H1 (cell line): ENCODE data around the gene HYAL1. TPM values are rescaled to one million over a fixed set of nuclear protein-coding genes. Genes with fewer than 3 reads are reported as not detected.

Source experiments
- CTCF ChIA-PET: fragments of 300-600 bp; sonication (Branson Sonifier 250); formaldehyde crosslinking; loops from one replicate; lab custom pipeline; 2021; ENCODE audit not compliant: partially characterized antibody; lab: Charles Lee
- POLR2A ChIA-PET: fragments of 300-600 bp; sonication (Branson Sonifier 250); formaldehyde crosslinking; loops from one replicate; lab custom pipeline; 2021; ENCODE audit warnings: inconsistent platforms; ENCODE audit not compliant: partially characterized antibody; lab: Charles Lee
- DNase-seq, 2 experiments: peaks; one replicate each; pipeline versions ENCODE4 v3.0.0 to v3.0.0-alpha.2; 2010 to 2022; ENCODE audit warnings: low spot score in 2 of 2, low read depth in 1 of 2, mixed read lengths in 1 of 2
- FAIRE-seq: peaks from 2 replicates; lab custom pipeline; 2011; peaks lifted over from hg19 to GRCh38; lab: Jason Lieb, UNC
- H2AFZ ChIP-seq: 2 replicates; pipeline ENCODE4 v1.8.1; 2012; ENCODE audit warnings: low read length, inconsistent platforms
- H2AK5ac ChIP-seq: 2 replicates; pipeline ENCODE4 v1.6.1; 2013; ENCODE audit warnings: low read depth, low read length
- H2BK120ac ChIP-seq: replicated peaks from 2 replicates; pipeline ENCODE3; 2013; ENCODE audit warnings: low read depth, low read length, inconsistent platforms
- H2BK12ac ChIP-seq: 2 replicates; pipeline ENCODE4 v1.6.1; 2013; ENCODE audit warnings: low read depth, low read length
- H2BK15ac ChIP-seq: 2 replicates; pipeline ENCODE4 v1.6.1; 2013; ENCODE audit warnings: low read length
- H2BK20ac ChIP-seq: 2 replicates; pipeline ENCODE4 v1.6.1; 2013; ENCODE audit warnings: low read length
- H2BK5ac ChIP-seq: 2 replicates; pipeline ENCODE4 v1.6.1; 2013; ENCODE audit warnings: low read depth, low read length
- H3K14ac ChIP-seq: 2 replicates; pipeline ENCODE4 v1.6.1; 2013; ENCODE audit warnings: inconsistent platforms; ENCODE audit not compliant: insufficient read length
- H3K18ac ChIP-seq: 2 replicates; pipeline ENCODE4 v1.6.1; 2013; ENCODE audit warnings: low read length; ENCODE audit errors: extremely low read depth
- H3K23ac ChIP-seq: 2 replicates; pipeline ENCODE4 v1.6.1; 2013; ENCODE audit warnings: inconsistent platforms; ENCODE audit not compliant: insufficient read length
- H3K23me2 ChIP-seq: 2 replicates; pipeline ENCODE4 v1.6.1; 2013; ENCODE audit warnings: low read depth, low read length
- H3K27ac ChIP-seq: 2 replicates; pipeline ENCODE4 v1.6.1; 2011; ENCODE audit warnings: low read depth, low read length, inconsistent platforms
- H3K27me3 ChIP-seq, 4 experiments: replicated peaks in 1 of 4; 1 replicate in 1 of 4; 2 replicates in 3 of 4; pipeline versions ENCODE4 v1.6.1 to v1.8.1; 2011 to 2013; ENCODE audit warnings: low read length in 3 of 4, mild to moderate bottlenecking in 3 of 4, inconsistent platforms in 2 of 4, mixed read lengths in 2 of 4, moderate library complexity in 1 of 4; ENCODE audit not compliant: control insufficient read depth in 3 of 4, insufficient read depth in 3 of 4; ENCODE audit errors: extremely low read depth in 1 of 4
- H3K36me3 ChIP-seq, 4 experiments: 2 replicates each; pipeline versions ENCODE4 v1.6.1 to v1.8.1; 2011 to 2013; ENCODE audit warnings: mild to moderate bottlenecking in 4 of 4, low read length in 3 of 4, moderate library complexity in 2 of 4, control low read depth in 1 of 4, inconsistent platforms in 1 of 4; ENCODE audit not compliant: insufficient read depth in 4 of 4, control insufficient read depth in 2 of 4
- H3K4ac ChIP-seq: replicated peaks from 2 replicates; pipeline ENCODE3; 2013; ENCODE audit warnings: low read length, low read depth, mixed read lengths, inconsistent platforms; ENCODE audit not compliant: insufficient read length
- H3K4me1 ChIP-seq, 4 experiments: replicated peaks in 1 of 4; 1 replicate in 1 of 4; 2 replicates in 3 of 4; pipeline versions ENCODE4 v1.6.1 to v1.8.1; 2011 to 2013; ENCODE audit warnings: low read length in 3 of 4, inconsistent platforms in 2 of 4, mixed read lengths in 1 of 4; ENCODE audit not compliant: insufficient read depth in 4 of 4, control insufficient read depth in 3 of 4
- H3K4me2 ChIP-seq, 2 experiments: 2 replicates each; pipeline versions ENCODE4 v1.6.1 to v1.8.1; 2011 to 2013; ENCODE audit warnings: low read depth in 2 of 2, low read length in 2 of 2, control low read depth in 1 of 2, inconsistent platforms in 1 of 2, mild to moderate bottlenecking in 1 of 2; ENCODE audit not compliant: insufficient read depth in 1 of 2
- H3K4me3 ChIP-seq, 4 experiments: fragments of 200-600, 300-600 bp in 1 of 4; sonication (generic), shearing (Covaris generic), sonication (Bioruptor Twin) in 1 of 4; 2 replicates each; pipeline versions ENCODE4 v1.5.1 to v1.8.1; 2011 to 2016; ENCODE audit warnings: low read length in 4 of 4, low read depth in 3 of 4, control low read depth in 2 of 4, inconsistent platforms in 2 of 4, mild to moderate bottlenecking in 2 of 4, mixed read lengths in 1 of 4, moderate library complexity in 1 of 4; ENCODE audit not compliant: insufficient read depth in 2 of 4; ENCODE audit errors: extremely low read depth in 1 of 4
- H3K56ac ChIP-seq: replicated peaks from 2 replicates; pipeline ENCODE3; 2013; ENCODE audit warnings: low read depth, mild to moderate bottlenecking, mixed read lengths, low read length, inconsistent platforms; ENCODE audit not compliant: insufficient read length
- H3K79me1 ChIP-seq: 2 replicates; pipeline ENCODE4 v1.6.1; 2013; ENCODE audit warnings: low read depth, low read length, control low read depth
- H3K79me2 ChIP-seq, 2 experiments: 2 replicates each; pipeline versions ENCODE4 v1.6.1 to v1.8.1; 2012 to 2013; ENCODE audit warnings: low read length in 2 of 2, mild to moderate bottlenecking in 2 of 2, inconsistent platforms in 1 of 2; ENCODE audit not compliant: insufficient read depth in 2 of 2, control insufficient read depth in 1 of 2
- H3K9ac ChIP-seq, 4 experiments: replicated peaks in 1 of 4; 1 replicate in 1 of 4; 2 replicates in 3 of 4; pipeline versions ENCODE4 v1.6.1 to v1.8.1; 2011 to 2013; ENCODE audit warnings: low read depth in 3 of 4, low read length in 3 of 4, control low read depth in 2 of 4, mild to moderate bottlenecking in 2 of 4, moderate library complexity in 2 of 4, inconsistent platforms in 1 of 4; ENCODE audit errors: extremely low read depth in 1 of 4
- H3K9me3 ChIP-seq, 2 experiments: 2 replicates each; pipeline versions ENCODE4 v1.6.1 to v1.8.1; 2012 to 2013; ENCODE audit warnings: mild to moderate bottlenecking in 2 of 2, moderate library complexity in 2 of 2, control low read depth in 1 of 2, inconsistent platforms in 1 of 2, low read depth in 1 of 2, low read length in 1 of 2, mixed read lengths in 1 of 2; ENCODE audit not compliant: insufficient read depth in 2 of 2
- H4K20me1 ChIP-seq, 2 experiments: replicated peaks in 1 of 2; 2 replicates each; pipeline versions ENCODE3 to v1.8.1; 2011 to 2013; ENCODE audit warnings: inconsistent platforms in 2 of 2, low read length in 2 of 2, mild to moderate bottlenecking in 1 of 2; ENCODE audit not compliant: insufficient read depth in 2 of 2, control insufficient read depth in 1 of 2
- H4K5ac ChIP-seq: 2 replicates; pipeline ENCODE4 v1.6.1; 2013; ENCODE audit warnings: low read length, low read depth, mixed read lengths, inconsistent platforms; ENCODE audit not compliant: insufficient read length
- H4K8ac ChIP-seq: 2 replicates; pipeline ENCODE4 v1.8.0; 2013; ENCODE audit warnings: mild to moderate bottlenecking, moderate library complexity, low read length, inconsistent platforms; ENCODE audit not compliant: insufficient read depth; ENCODE audit errors: extremely low read depth
- H4K91ac ChIP-seq: replicated peaks from 2 replicates; pipeline ENCODE3; 2013; ENCODE audit warnings: low read length, mixed read lengths, inconsistent platforms; ENCODE audit not compliant: insufficient read length
- KDM4A ChIP-seq: IDR thresholded peaks from one replicate; pipeline ENCODE4 v1.7.1; 2012; ENCODE audit warnings: low read depth, mild to moderate bottlenecking, moderate library complexity, low read length, inconsistent platforms; ENCODE audit not compliant: severe bottlenecking
- RAD21 ChIP-seq, 2 experiments: IDR thresholded peaks in 1 of 2; conservative IDR thresholded peaks in 1 of 2; 2 replicates each; pipeline ENCODE4 v1.6.1; 2011; ENCODE audit warnings: low read depth in 2 of 2, low read length in 2 of 2, improper control_type of control experiment in 1 of 2, inconsistent platforms in 1 of 2, mild to moderate bottlenecking in 1 of 2, moderate library complexity in 1 of 2
- SIN3A ChIP-seq, 2 experiments: IDR thresholded peaks in 1 of 2; conservative IDR thresholded peaks in 1 of 2; 2 replicates each; pipeline ENCODE4 v1.6.1; 2011 to 2012; ENCODE audit warnings: low read length in 2 of 2, improper control_type of control experiment in 1 of 2, low read depth in 1 of 2, mild to moderate bottlenecking in 1 of 2
- SRF ChIP-seq: IDR thresholded peaks from 2 replicates; pipeline ENCODE4 v1.6.1; 2011; ENCODE audit warnings: mild to moderate bottlenecking, low read depth, low read length, moderate library complexity
- WGBS, 2 experiments: shearing (Covaris generic) in 1 of 2; methylation state at CpG; one replicate each; pipeline versions ENCODE4 v1.1.6 to v1.1.7; 2013 to 2015; ENCODE audit warnings: low lambda C conversion rate in 2 of 2, mixed read lengths in 2 of 2, inconsistent platforms in 1 of 2, low coverage in 1 of 2, missing lambda C conversion rate in 1 of 2; ENCODE audit not compliant: insufficient replicate concordance in 2 of 2, insufficient coverage in 1 of 2, insufficient read length in 1 of 2; ENCODE audit errors: extremely low coverage in 1 of 2, missing lambda C conversion rate in 1 of 2; 5-methylcytosine and 5-hydroxymethylcytosine counted together
- polyA plus RNA-seq, 7 experiments: library from polyadenylated mRNA; depleted of rRNA in 3 of 7; stranded (reverse) in 5 of 7; unstranded in 2 of 7; fragments of >200 nt in 5 of 7; fragments of 200-250 nt in 2 of 7; gene quantifications; 1 replicate in 5 of 7; 2 replicates in 1 of 7; 4 replicates in 1 of 7; pipeline versions ENCODE4 v1.2.1 to v1.2.3, GENCODE V29; 2011 to 2013; ENCODE audit warnings: missing spikeins in 2 of 7, mixed read lengths in 2 of 7
- total RNA-seq: library from RNA; stranded (reverse); fragmentation: NEBNext Ultra II Directional; extraction: Animal tissue kit (Norgen Biotek cat#: 25700); gene quantifications from 2 replicates; pipeline ENCODE4 v1.2.1, GENCODE V29; 2021
- TF ChIP-seq, protein P1 (sequence below): IDR thresholded peaks from 2 replicates; pipeline ENCODE4 v1.6.1; 2012; ENCODE audit warnings: low read length, inconsistent platforms
- TF ChIP-seq, protein P2 (sequence below): IDR thresholded peaks from 2 replicates; pipeline ENCODE4 v1.6.1; 2012; ENCODE audit warnings: inconsistent platforms
- TF ChIP-seq, protein P3 (sequence below): IDR thresholded peaks from 2 replicates; pipeline ENCODE4 v1.6.1; 2011; ENCODE audit warnings: low read depth, mild to moderate bottlenecking, low read length; ENCODE audit not compliant: insufficient read depth

The HYAL1 gene
- total and polyA plus RNA-seq, 2 of the 8 experiments (the other 6 are each of a cell fraction or from before 2014, with no cell fraction given), result 2.0 to 5.4 TPM

DNA sequence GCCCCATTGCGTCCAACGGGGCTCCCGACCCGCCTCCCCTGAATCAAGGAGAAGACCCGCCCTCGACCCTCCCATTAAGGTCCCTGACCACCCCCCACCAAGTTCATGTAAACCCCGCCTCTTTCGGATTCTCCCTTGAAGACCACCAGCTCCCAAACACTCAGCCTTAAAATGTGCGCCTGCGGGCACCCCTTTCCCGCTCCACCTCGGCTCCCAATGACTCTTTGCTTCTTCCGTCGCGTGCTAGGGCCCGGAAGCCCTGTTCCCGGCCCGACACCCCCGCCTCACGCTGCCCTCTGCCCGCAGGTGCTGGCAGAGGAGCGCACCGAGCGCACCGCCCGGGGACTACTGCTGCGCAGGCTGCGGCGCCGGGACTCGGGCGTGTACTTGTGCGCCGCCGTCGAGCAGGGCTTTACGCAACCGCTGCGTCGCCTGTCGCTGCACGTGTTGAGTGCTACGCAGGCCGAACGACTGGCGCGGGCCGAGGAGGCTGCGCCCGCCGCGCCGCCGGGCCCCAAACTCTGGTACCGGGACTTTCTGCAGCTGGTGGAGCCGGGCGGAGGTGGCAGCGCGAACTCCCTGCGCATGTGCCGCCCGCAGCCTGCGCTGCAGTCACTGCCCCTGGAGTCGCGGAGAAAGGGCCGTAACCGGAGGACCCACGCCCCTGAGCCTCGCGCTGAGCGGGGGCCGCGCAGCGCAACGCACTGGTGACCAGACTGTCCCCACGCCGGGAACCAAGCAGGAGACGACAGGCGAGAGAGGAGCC lies 27.2 kb downstream of the HYAL1 start:
- DNase-seq (peak in 1 of 2 experiments; percentile 78), FAIRE-seq (no peak)
- no peaks in the 10 kb centered on the region for H3K79me1 ChIP-seq
- peaks cover 27 to 54% (median 43%) of the 10 kb centered on the region in 4 experiments for H3K27me3 ChIP-seq
- H4K8ac ChIP-seq, result peak overlapping the region; percentile 87; the same call in 1 of the 2 replicates
- no peak overlapping the region for H4K5ac ChIP-seq
- H3K27ac ChIP-seq, result no peak overlapping the region
- WGBS, 2 experiments, result 50% methylated on average over 55 of the region's 79 CpGs; no CpG with 5 or more reads in 1 of the 2 experiments
- H4K20me1 ChIP-seq, result no peaks in the 10 kb centered on the region
- H3K4me1 ChIP-seq, result peaks cover 0 to 13% (median 10%) of the 10 kb centered on the region in 4 experiments; a peak in 5 of 7 replicates
- H3K18ac ChIP-seq, result no peak overlapping the region; the same call in 1 of the 2 replicates
- no peaks in the 10 kb centered on the region; a peak in 1 of 4 replicates for H3K9me3 ChIP-seq
- H3K23me2 ChIP-seq, result peaks cover 2% of the 10 kb centered on the region; the same call in 1 of the 2 replicates
- 0 out of 2 replicates have a peak overlapping the region, but pooled peaks have one; percentile 39 for H2AK5ac ChIP-seq
- CTCF ChIA-PET, result interaction anchor here (1.4 to 53.5 kb wide), 10 partner anchors 14 to 91 kb away, joined by 4 to 2149 read pairs (median 12); partner anchors contain the start of genes GNAI2, GNAT1, HYAL2 and IFRD2
- no peak overlapping the region for H3K23ac ChIP-seq
- no peaks in the 10 kb centered on the region for H3K79me2 ChIP-seq
- peak overlapping the region; percentile 14 to 61 (median 22); a peak in 6 of 8 replicates for H3K4me3 ChIP-seq
- H2BK20ac ChIP-seq, result no peak overlapping the region
- H3K4ac ChIP-seq, result no peak overlapping the region
- H2BK5ac ChIP-seq, result no peak overlapping the region
- H3K14ac ChIP-seq, result no peak overlapping the region
- H3K4me2 ChIP-seq, result peak overlapping the region; percentile 53 to 86
- H2BK12ac ChIP-seq, result no peak overlapping the region
- no peak overlapping the region for H4K91ac ChIP-seq
- no peak overlapping the region for H2AFZ ChIP-seq
- no peak overlapping the region for H2BK120ac ChIP-seq
- no peak overlapping the region for H2BK15ac ChIP-seq
- POLR2A ChIA-PET, result interaction anchor here (0.8 to 9.6 kb wide), 13 partner anchors 9 to 63 kb away, joined by 3 to 122 read pairs (median 5); partner anchors contain the start of gene IFRD2
- no peak overlapping the region for H3K56ac ChIP-seq
- H3K36me3 ChIP-seq, result no peaks in the 10 kb centered on the region
- no peak overlapping the region for H3K9ac ChIP-seq
- TF ChIP-seq SIN3A (conservative IDR thresholded peaks at IDR 0.05 in 1 of 2, IDR thresholded peaks at IDR 0.05 in 1 of 2; ENCODE audit: low read depth in 1 of 2, low read length in 2 of 2) (peak in 1 of 2 experiments; percentile 47; a peak in 1 of 4 replicates), SRF (peak; percentile 74), RAD21 (IDR thresholded peaks at IDR 0.05 in 1 of 2, conservative IDR thresholded peaks at IDR 0.05 in 1 of 2; ENCODE audit: low read depth in 2 of 2, low read length in 2 of 2) (peak in 1 of 2 experiments; percentile 4; a peak in 1 of 4 replicates), KDM4A (peak; percentile 95)
- TF ChIP-seq, protein P1, sequence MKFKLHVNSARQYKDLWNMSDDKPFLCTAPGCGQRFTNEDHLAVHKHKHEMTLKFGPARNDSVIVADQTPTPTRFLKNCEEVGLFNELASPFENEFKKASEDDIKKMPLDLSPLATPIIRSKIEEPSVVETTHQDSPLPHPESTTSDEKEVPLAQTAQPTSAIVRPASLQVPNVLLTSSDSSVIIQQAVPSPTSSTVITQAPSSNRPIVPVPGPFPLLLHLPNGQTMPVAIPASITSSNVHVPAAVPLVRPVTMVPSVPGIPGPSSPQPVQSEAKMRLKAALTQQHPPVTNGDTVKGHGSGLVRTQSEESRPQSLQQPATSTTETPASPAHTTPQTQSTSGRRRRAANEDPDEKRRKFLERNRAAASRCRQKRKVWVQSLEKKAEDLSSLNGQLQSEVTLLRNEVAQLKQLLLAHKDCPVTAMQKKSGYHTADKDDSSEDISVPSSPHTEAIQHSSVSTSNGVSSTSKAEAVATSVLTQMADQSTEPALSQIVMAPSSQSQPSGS, result no peak
- TF ChIP-seq, protein P2, sequence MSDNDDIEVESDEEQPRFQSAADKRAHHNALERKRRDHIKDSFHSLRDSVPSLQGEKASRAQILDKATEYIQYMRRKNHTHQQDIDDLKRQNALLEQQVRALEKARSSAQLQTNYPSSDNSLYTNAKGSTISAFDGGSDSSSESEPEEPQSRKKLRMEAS, result peak; percentile 99
- TF ChIP-seq, protein P3, sequence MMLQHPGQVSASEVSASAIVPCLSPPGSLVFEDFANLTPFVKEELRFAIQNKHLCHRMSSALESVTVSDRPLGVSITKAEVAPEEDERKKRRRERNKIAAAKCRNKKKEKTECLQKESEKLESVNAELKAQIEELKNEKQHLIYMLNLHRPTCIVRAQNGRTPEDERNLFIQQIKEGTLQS, result peak; percentile 84
